Stimulated activated effector memory CD8-positive, alpha-beta T cell treated with anti-CD3 and anti-CD28 coated beads, Interleukin-12 subunit alpha, Interleukin-12 subunit beta, amount 100 ng/mL, for 72 hours (primary cell): Measurements from ENCODE around the gene GSTO2.
"Not testable (repeated sequence)": the region's sequence is repeated elsewhere in the genome, so short reads cannot be mapped to it uniquely, and the experiment has no call there.

Source experiments
- ATAC-seq: fragments of 150-1000 bp; cut with Tn5 transposase; 2 replicates; pipeline ENCODE4 v1.10.0; 2021
- DNase-seq, 2 donors: peaks; one replicate each; pipeline ENCODE4 v3.0.0; 2021 to 2022; ENCODE audit warnings: low spot score in 2 of 2
- H3K27ac Mint-ChIP-seq: one replicate; pipeline ENCODE4 v1.8.0; 2022; ENCODE audit warnings: mild to moderate bottlenecking, mixed read lengths
- H3K36me3 Mint-ChIP-seq: one replicate; pipeline ENCODE4 v1.8.0; 2022; ENCODE audit warnings: mild to moderate bottlenecking, mixed read lengths
- H3K4me1 Mint-ChIP-seq: one replicate; pipeline ENCODE4 v1.8.0; 2022; ENCODE audit warnings: mixed read lengths
- H3K4me3 Mint-ChIP-seq: one replicate; pipeline ENCODE4 v1.8.0; 2022; ENCODE audit warnings: mild to moderate bottlenecking, mixed read lengths
- H3K9me3 Mint-ChIP-seq: one replicate; pipeline ENCODE4 v1.8.0; 2022; ENCODE audit warnings: mixed read lengths

The GSTO2 gene

DNA sequence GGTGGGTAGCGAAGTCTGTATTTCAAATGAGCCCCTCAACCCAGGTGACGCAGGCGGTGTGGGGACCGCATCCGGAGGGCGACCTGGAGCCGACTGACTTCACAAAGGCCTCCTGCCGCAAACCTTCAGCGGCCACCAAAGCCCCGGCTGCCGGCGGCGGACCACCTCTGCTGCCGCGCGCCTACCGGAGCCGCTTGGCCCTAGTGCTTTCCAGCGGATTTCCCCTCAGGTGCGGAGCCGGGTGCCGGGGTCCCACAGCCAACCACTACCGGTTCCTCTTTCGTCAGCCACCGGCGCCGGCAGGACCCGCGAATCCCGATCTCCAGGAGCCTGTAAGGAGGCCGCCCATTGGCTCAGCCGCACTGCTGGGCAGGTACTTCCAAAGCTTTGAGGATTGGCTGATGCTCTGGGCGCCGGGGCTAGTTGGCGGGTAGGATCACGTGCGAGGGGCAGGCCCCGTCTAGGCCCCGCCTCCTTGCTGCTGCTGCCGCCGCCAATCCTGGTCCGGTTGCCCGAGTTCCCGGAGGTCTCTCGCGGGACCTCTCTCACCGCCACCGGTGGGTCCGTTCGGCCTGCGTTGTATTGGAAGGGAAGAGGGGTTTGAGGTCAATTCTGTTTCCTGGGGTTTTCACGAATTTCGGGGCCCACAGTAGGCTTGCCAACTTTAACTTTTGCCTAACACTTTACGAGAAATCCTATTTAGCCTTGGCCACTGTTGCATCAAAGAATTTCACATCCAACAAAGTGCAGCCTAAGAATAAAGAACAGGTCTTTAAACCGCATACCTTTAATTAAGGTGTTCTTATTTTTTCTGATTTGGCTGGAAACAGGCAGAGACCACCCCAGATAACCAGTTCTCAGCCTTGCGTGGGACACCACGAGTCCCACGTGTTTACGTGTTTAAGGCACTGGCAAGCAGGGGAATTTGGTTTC lies at the start of gene GSTO2:
GSTO2 (plus strand) TSS at position 472 of the 933 bp plus-strand sequence. CDS start 5,732 bp downstream, outside the sequence.
- Mint-ChIP-seq H3K27ac (peak within 1 kb of the TSS; percentile 95), H3K4me3 (peak within 1 kb of the TSS; percentile 80), H3K9me3 (no peaks in the 10 kb centered on the region), H3K4me1 (peaks cover 36% of the 10 kb centered on the region), H3K36me3 (peaks cover 53% of the 10 kb centered on the region)
- ATAC-seq (peak; percentile 94), DNase-seq (peak; percentile 90 to 97)

DNA sequence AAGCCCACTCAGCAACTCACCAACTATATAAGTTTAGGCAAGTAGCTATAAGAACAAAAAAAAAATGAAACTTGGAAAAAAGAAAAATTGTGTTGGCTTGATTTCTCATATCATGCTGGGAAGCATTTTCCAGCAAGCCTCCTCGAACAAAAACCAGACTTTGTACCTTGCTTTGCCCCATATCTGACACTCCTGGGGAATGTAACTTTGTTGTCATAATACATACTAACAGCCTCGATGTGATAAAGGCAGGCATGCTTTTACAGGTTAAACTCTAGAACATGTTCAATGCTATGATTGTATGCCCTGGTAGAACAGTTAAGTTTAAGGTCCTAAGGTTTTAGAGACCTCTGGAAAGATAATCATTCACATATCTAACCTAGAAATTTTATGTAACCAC lies 48.5 kb upstream of the GSTO2 start:
- Mint-ChIP-seq H3K27ac (no peak overlapping the region), H3K9me3 (no peaks in the 10 kb centered on the region), H3K4me1 (peaks cover 8% of the 10 kb centered on the region), H3K4me3 (no peak overlapping the region), H3K36me3 (no peaks in the 10 kb centered on the region)
- ATAC-seq (no peak), DNase-seq (no peak)

DNA sequence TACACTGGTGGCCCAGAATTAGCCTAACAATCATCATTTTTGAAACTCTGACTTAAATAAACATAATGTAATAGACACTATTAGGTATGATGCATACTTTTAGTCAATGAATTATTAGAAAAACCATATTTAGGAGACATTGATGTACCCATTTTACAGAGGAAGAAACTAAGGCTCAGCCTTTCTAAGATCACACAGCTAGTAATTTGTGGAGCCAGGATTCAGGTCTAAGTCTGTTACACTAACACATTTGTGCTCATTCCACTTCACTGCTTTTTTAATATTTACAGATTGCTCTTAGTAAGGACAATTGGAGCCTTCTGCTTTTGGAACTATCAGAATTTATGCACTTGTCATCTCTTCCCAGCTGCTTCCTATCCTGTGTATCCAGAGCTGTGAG lies 45.7 kb upstream of the GSTO2 start:
- no peak overlapping the region for H3K27ac Mint-ChIP-seq
- H3K4me3 Mint-ChIP-seq: no peak overlapping the region
- peaks cover 8% of the 10 kb centered on the region for H3K4me1 Mint-ChIP-seq
- H3K36me3 Mint-ChIP-seq: no peaks in the 10 kb centered on the region
- DNase-seq (no peak), ATAC-seq (no peak)
- no peaks in the 10 kb centered on the region for H3K9me3 Mint-ChIP-seq

DNA sequence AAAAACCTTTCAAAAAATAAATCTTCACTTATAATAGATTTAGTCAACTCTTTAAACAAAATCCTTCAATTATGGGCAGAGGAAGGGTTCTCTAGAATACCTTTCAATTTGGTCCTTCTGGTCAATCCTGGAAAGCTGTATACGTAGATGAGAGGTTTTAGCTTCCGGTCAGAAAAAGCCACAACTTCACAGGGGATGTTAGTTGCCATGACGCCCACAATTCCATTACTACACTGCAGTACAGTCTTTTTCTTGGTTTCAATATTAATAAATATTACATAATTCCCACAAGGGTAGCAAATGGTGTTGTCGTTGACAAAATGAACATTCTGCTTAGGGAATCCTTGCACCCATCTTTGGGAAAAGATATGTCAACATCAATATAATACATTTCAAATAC lies 38.5 kb upstream of the GSTO2 start:
- Mint-ChIP-seq H3K27ac (no peak overlapping the region), H3K36me3 (peaks cover 16% of the 10 kb centered on the region), H3K4me1 (peaks cover 9% of the 10 kb centered on the region), H3K9me3 (no peaks in the 10 kb centered on the region), H3K4me3 (peak overlapping the region; percentile 80)
- DNase-seq: no peak
- ATAC-seq: no peak

DNA sequence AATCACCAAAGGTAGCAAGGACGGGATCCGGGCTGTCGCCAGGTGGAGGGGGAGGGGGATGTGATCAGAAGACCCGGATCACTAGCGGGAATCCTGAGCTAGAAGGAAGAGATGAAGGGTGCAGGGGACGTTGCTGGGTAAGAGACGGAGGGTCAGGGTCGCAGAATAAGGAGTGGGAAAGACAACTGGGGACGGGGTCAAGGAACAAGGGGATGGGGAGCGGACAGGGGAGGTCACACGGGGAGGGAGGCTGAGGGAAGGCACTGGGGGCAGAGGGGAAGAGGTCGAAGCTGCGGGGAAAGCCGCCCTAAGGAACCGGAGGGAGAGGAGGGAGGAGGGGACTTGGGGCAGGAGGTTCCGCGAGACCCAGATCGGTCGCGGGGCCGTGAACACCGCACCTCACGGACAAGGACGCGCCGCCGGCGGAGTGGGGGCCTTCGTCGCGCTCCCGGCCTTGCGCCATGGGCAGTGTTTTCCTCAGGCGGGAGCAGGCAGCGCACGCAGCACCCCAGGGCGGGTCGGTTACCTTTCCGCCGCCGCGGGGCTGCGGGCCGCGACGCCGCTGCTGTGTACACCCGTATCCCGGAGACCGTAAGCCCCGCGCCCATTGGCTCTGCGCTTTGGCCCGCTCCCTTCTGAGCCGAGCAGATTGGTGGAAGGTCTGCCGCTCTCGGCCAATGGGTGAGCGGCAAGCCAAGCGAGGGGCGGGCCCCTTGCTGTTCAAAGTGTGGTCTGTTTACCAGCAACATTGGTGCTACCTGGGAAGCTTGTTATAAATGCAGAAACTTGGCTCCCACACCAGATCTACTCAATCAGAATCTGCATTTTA lies 37.0 kb upstream of the GSTO2 start, which contains the start of gene CFAP43:
CFAP43 (minus strand) TSS at position 581 of the 829 bp plus-strand sequence; CDS start at position 463, 118 bp downstream.
- Mint-ChIP-seq H3K9me3 (no peaks in the 10 kb centered on the region), H3K27ac (peak within 1 kb of the TSS; percentile 86), H3K36me3 (peaks cover 16% of the 10 kb centered on the region), H3K4me3 (peak within 1 kb of the TSS; percentile 80), H3K4me1 (peaks cover 9% of the 10 kb centered on the region)
- DNase-seq (peak; percentile 98 to 99), ATAC-seq (peak; percentile 100)

DNA sequence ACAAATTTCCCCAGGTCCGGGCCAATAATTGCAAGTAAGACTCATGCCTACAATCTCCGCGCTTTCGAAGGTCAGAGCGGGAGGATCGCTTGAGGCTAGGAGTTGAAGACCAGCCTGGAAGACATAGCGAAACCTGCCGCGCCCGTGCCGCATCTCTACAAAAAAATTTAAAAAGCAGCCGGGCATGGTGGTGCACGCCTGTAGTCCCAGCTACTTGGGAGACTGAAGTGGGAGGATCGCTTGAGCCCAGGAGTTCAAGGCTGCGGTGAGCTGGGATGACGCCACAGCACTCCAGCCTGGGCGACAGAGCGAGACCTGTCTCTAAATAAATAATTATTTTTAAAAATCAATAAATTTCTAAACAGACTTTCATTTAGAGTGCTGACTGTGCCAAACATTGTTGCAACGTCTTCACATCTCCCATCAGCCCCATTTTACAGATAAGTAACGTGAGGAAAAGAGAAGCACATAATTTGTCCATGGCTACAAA lies 36.3 kb upstream of the GSTO2 start:
- Mint-ChIP-seq H3K27ac (peak overlapping the region; percentile 86), H3K36me3 (peaks cover 16% of the 10 kb centered on the region), H3K4me1 (peaks cover 9% of the 10 kb centered on the region), H3K9me3 (no peaks in the 10 kb centered on the region), H3K4me3 (peak overlapping the region; percentile 80)
- DNase-seq (no peak), ATAC-seq (peak; percentile 38)

DNA sequence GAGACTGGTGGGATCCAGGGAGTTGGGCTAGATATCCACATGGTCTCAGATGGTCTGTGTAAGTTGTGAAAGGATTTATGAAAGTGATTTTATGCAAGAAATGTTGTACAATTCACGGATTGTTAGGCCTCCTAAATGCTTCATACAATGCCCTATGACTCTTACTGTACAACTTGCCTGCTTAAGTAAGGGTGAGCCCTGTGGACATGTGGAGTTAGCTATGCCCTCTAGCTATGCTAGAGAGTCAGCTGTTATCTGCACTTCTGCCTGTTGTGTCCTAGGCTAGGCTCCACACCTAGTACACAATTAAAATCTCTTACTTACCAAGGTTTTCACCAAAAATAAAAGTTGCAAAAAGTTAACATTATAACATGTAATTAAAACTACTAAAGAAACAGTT lies 35.2 kb upstream of the GSTO2 start:
- peaks cover 16% of the 10 kb centered on the region for H3K36me3 Mint-ChIP-seq
- H3K9me3 Mint-ChIP-seq: no peaks in the 10 kb centered on the region
- DNase-seq (no peak), ATAC-seq (no peak)
- H3K4me1 Mint-ChIP-seq: peaks cover 9% of the 10 kb centered on the region
- peak overlapping the region; percentile 40 for H3K4me3 Mint-ChIP-seq
- H3K27ac Mint-ChIP-seq: no peak overlapping the region

DNA sequence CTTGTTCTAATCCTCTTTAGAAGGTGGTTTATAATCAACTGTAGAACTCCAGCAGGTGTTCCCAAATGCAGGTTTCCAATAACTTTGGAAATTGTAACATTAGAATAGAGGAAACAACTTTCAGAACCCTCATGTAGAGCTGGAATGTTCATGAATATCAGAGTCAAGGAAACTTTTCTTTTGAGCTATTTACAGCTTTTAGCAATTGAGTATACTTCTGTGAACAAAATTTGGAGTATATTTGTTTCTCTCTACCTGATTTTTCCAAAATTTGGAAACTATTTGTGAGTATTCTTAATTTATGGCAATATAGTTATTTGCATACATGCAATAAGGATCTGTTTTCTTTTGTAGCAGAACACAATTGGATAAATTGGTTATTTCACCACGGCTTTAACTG lies 34.0 kb upstream of the GSTO2 start:
- Mint-ChIP-seq H3K36me3 (peaks cover 16% of the 10 kb centered on the region), H3K9me3 (no peaks in the 10 kb centered on the region), H3K4me3 (no peak overlapping the region), H3K4me1 (peaks cover 9% of the 10 kb centered on the region), H3K27ac (no peak overlapping the region)
- ATAC-seq (no peak), DNase-seq (no peak)

DNA sequence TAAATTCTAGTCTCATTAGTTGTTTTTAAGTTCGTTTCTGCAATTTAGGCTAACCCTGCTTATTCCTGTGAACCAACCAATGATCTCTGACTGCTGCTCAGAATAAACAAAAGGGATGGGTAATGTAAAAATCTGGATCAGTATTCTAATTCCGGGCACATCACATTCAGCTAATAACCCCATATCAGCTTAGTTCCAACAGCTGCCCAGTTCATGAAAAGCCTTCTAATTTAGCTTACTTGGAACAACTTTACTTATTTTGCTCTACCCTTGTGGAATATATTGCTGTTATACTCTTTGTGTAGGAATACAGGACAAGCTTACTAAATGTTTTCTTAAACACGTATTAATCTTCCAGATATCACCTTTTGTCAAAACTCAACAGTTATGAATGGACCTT lies 33.2 kb upstream of the GSTO2 start:
- no peak overlapping the region for H3K27ac Mint-ChIP-seq
- ATAC-seq (no peak), DNase-seq (no peak)
- peaks cover 9% of the 10 kb centered on the region for H3K4me1 Mint-ChIP-seq
- no peak overlapping the region for H3K4me3 Mint-ChIP-seq
- H3K9me3 Mint-ChIP-seq: no peaks in the 10 kb centered on the region
- peaks cover 16% of the 10 kb centered on the region for H3K36me3 Mint-ChIP-seq

DNA sequence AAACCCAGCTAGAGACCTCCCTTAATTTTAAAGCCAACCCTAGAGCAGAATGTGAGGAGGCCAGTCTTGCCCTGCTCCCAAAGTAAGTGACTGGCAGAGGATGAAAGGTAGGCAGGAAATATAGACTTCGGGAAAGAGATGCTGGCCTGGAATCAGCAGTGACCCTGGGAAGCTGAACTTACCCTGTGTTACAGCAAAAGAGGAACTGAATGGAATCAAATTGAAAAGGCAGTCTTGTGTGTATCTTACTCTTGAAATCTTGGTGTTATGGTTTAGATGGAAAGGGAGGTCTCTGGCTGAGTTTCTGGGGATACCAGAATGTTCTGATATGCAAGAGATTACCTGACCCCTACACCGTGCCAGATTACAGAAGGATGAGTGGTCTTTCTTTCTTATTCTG lies 28.9 kb upstream of the GSTO2 start:
- ATAC-seq (no peak), DNase-seq (no peak)
- Mint-ChIP-seq H3K4me3 (no peak overlapping the region), H3K4me1 (no peaks in the 10 kb centered on the region), H3K27ac (no peak overlapping the region), H3K9me3 (no peaks in the 10 kb centered on the region), H3K36me3 (no peaks in the 10 kb centered on the region)

DNA sequence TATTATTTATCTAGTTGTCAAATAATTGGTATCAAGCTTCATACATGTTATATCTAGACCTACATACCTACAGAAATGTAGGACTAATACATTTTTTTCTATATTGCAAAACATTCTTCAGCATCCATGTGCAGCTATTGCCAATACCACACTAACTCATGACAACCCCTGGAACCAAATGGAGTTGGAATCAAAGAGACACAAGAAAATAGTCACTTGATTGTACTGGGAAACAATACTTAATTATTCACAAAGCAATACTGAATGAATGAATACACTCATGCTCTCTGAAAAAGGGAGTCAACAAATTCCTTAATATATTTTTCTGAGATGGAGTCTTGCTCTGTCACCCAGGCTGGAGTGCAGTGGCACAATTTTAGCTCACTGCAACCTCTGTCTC lies 26.4 kb upstream of the GSTO2 start:
- ATAC-seq: no peak
- peaks cover 7% of the 10 kb centered on the region for H3K4me1 Mint-ChIP-seq
- no peak overlapping the region for H3K27ac Mint-ChIP-seq
- DNase-seq: no peak
- H3K36me3 Mint-ChIP-seq: no peaks in the 10 kb centered on the region
- no peaks in the 10 kb centered on the region for H3K9me3 Mint-ChIP-seq
- H3K4me3 Mint-ChIP-seq: no peak overlapping the region

DNA sequence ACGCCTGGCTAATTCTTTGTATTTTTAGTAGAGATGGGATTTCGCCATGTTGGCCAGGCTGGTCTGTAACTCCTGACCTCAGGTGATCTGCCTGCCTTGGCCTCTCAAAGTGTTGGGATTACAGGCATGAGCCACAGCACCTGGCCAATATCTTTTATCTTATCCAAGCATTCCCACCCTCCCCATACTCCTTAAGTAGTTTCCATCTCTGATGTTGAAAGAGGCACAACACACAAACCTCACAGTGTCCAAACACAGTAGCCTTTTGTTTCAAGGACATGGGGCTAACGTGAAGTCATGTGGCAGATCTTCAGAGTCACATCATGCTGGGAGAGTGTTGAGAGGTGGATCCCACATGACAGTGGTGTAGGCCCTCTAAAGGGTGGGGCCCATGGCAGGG lies 26.0 kb upstream of the GSTO2 start:
- H3K4me3 Mint-ChIP-seq, ATAC-seq, H3K9me3 Mint-ChIP-seq, H3K36me3 Mint-ChIP-seq, H3K4me1 Mint-ChIP-seq, H3K27ac Mint-ChIP-seq, DNase-seq: not testable (repeated sequence)

DNA sequence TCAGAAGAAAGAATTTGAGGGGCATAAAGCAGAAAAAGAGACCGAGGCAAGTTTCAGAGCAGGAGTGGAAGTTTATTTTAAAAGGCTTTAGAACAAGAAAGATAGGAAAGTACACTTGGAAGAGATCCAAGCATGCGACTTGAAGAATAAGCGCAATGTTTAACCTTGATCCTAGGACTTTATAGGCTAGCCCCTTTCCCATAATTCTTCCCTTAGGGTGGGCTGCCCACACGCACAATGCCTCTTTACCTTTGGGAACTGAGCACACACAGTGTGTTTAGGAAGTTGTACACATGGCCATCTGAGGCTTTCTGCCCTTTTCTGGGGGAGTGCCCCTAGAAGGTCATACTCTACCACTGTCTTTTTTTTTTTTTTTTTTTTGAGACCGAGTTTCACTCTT lies 25.5 kb upstream of the GSTO2 start:
- Mint-ChIP-seq H3K36me3 (no peaks in the 10 kb centered on the region), H3K4me3 (no peak overlapping the region), H3K27ac (no peak overlapping the region), H3K4me1 (peaks cover 7% of the 10 kb centered on the region), H3K9me3 (no peaks in the 10 kb centered on the region)
- DNase-seq (no peak), ATAC-seq (no peak)

DNA sequence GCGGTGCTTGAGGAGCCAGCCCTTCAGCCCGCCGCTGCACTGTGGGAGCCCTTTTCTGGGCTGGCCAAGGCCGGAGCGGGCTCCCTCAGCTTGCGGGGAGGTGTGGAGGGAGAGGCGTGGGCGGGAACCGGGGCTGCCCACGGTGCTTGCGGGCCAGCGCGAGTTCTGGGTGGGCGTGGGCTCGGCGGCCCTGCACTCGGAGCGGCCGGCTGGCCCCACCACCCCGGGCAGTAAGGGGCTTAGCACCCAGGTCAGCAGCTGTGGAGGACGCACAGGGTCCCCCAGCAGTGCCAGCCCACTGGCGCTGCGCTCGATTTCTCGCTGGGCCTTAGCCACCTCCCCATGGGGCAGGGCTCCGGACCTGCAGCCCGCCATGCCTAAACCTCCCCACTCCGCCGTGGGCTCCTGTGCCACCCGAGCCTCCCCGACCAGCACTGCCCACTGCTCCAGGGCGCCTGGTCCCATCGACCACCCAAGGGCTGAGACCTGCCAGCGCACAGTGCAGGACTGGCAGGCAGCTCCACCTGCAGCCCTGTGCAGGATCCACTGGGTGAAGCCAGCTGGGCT lies 23.8 kb upstream of the GSTO2 start:
- Mint-ChIP-seq H3K4me1 (peaks cover 7% of the 10 kb centered on the region), H3K9me3 (no peaks in the 10 kb centered on the region), H3K4me3 (no peak overlapping the region), H3K36me3 (no peaks in the 10 kb centered on the region), H3K27ac (no peak overlapping the region)
- ATAC-seq (no peak), DNase-seq (no peak)

DNA sequence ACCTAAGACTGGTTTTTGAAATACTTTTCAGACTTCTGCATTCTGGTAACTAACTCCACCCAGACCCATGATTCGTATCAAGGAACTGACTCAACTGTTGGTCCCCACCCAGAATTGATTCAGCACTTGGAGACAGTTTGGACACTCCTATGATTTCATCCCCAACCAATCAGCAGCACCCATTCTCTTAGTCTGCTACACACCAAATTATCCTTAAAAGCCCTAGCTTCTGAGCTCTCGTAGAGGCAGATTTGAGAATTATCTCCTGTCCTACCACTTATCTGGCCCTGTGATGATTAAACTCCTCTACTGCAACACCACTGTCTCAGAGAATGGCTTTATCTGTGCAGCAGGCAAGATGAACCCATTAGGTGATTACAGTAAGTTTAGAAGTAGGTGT lies 22.0 kb upstream of the GSTO2 start:
- DNase-seq: no peak
- peak; percentile 89 for ATAC-seq
- Mint-ChIP-seq H3K4me1 (peaks cover 7% of the 10 kb centered on the region), H3K4me3 (peak overlapping the region; percentile 10), H3K36me3 (no peaks in the 10 kb centered on the region), H3K9me3 (no peaks in the 10 kb centered on the region), H3K27ac (no peak overlapping the region)
